LNCAP (cell line): ENCODE measurements around the gene VAMP4.

Experiments used
- TF ChIP-seq, protein P1 (sequence below): fragments of 450-650 bp; IDR thresholded peaks from 2 replicates; pipeline ENCODE4 v1.5.1; 2017; ENCODE audit warnings: mild to moderate bottlenecking

The VAMP4 gene

GRCh38 chr1:171738911-171739310, 3.0 kb downstream of the VAMP4 start:
- TF ChIP-seq, protein P1, sequence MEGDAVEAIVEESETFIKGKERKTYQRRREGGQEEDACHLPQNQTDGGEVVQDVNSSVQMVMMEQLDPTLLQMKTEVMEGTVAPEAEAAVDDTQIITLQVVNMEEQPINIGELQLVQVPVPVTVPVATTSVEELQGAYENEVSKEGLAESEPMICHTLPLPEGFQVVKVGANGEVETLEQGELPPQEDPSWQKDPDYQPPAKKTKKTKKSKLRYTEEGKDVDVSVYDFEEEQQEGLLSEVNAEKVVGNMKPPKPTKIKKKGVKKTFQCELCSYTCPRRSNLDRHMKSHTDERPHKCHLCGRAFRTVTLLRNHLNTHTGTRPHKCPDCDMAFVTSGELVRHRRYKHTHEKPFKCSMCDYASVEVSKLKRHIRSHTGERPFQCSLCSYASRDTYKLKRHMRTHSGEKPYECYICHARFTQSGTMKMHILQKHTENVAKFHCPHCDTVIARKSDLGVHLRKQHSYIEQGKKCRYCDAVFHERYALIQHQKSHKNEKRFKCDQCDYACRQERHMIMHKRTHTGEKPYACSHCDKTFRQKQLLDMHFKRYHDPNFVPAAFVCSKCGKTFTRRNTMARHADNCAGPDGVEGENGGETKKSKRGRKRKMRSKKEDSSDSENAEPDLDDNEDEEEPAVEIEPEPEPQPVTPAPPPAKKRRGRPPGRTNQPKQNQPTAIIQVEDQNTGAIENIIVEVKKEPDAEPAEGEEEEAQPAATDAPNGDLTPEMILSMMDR: no peak

DNA sequence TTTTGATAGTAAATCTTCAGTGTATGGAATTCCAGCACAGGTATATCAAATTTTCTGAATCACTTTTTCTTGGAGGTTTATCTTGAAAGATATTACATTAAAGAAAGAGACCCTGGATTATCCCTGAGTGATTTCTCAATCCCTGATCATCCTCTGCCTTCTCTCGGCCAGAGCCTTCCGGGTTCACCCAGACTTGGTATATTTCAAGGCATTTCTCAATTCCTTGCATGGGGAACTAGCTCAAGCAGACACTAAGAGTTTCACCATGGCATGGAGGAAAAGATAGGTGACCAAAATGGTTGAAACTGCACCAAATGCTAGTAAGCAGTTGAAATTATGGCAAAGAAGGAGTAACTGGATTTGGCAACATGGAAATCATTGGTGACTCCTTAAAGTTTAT, 5.7 kb downstream of the VAMP4 start:
- TF ChIP-seq, protein P1: no peak

GRCh38 chr1:171730052-171730451, 11.8 kb downstream of the VAMP4 start:
- TF ChIP-seq, protein P1: no peak

- TF ChIP-seq, protein P1: no peak
Observed at GRCh38 chr1:171727778-171728177, 14.1 kb downstream of the VAMP4 start.

GRCh38 chr1:171718848-171719247, 23.0 kb downstream of the VAMP4 start:
- TF ChIP-seq, protein P1: no peak

DNA sequence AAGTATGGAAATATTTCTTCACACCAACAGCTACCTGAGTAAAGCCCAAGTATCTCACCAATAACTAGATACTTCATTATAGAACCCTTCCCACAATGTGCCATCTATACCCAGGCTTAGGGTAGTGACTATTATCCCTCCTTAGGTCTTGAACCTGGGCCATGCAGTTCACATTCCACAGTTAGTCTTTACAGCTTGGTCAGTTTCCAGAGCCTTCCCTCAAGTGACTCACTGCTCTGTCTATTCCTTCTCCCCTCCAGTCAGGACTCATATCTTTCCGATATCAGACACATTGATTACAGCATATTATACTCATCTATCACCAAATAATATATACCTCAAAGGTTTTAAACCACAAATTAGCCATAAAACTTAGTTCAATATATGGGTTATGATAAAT, 23.6 kb downstream of the VAMP4 start:
- TF ChIP-seq, protein P1: no peak

DNA sequence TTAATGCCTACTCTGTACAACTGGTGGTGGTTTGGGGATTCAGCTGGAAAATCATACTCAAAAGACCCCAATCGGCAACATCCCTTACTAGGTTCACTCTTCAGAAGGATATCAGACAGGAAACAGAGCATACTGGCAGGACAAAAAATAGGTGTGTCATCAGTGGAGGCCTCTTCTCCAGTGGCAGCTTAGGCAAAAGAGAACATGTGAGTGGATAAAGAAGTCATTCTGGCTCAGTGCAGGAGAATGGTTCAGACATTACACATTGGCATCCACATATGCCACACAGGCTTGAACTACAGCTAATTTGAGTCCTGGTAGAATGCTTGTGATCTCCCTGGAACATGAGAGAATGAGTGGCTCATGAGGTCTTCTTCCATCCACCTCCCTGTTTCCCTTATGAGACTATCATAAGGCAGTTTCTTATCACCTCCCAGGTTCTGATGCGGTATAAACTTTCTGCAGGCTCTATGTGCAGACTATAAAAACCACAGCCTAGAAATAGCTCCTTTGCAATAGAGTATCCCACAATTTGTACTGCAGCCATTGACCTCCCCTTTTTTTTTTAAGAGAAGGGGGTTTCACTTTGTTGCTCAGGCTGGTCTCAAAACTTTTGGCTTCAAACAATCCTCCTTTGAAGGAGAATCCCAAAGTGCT, 24.7 kb downstream of the VAMP4 start:
- TF ChIP-seq, protein P1: no peak

- TF ChIP-seq, protein P1: no peak
Observed at GRCh38 chr1:171716616-171717015, 25.2 kb downstream of the VAMP4 start.
